ENCODE results near the gene PAX7. TPM values are rescaled to one million over a fixed set of nuclear protein-coding genes. Genes with fewer than 3 reads are reported as not detected.

The PAX7 gene
- total and polyA plus RNA-seq, 2 of the 4 experiments (the other 2 are of a cell fraction) = not detected

DNA sequence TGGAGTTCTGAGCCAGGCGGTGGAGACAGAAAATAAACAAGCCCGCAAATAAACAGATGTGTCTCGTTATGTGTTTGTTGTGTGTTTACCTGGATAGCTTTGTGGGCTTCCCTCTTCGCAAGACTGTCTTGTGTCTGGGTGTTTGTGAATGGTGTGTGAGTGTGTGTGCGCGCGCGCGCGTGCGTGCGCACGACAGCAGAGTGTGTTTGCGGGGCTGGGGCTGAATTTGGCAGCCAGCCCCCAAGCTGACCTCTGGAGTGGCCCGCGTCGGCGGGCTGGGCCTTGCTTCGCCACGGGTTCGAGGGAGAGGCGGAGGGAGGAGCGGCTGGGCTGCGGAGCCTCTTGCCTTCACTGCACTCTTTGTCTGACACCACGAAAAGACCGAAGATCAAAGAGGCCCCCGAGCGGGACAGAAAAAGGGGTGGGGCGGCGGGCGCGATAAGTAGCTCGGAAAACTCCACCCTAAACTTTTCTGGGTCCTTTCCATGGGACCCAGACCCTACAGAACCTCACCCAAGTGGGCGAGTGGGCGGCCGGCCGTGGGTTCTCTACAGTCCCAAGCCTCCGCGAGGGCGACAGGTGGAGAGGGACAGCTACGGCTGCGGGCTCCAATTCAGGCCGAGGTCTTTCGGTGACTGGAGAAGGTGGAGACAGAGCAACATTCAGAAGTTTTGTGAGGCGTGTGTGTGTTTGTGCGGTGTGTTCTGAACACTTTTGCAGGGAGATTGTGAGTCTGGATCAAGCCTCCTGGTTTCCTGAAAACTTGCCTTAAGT is 14.5 kb downstream of the PAX7 start:
- Histone ChIP-seq H3K4me1 (ENCODE audit: control insufficient read depth, insufficient read depth, low read length) (no peaks in the 10 kb centered on the region), H4K8ac (ENCODE audit: low read depth in 2 of 2, low read length in 2 of 2) (no peak overlapping the region), H2BK5ac (ENCODE audit: low read depth, low read length, poor library complexity, severe bottlenecking) (no peak overlapping the region), H3K4me3 (ENCODE audit: insufficient read depth, low read depth, low read length) (no peak overlapping the region), H3K23ac (ENCODE audit: low read depth, low read length) (no peak overlapping the region), H3K14ac (replicated peaks; ENCODE audit: low read depth, low read length) (no peak overlapping the region), H2BK15ac (ENCODE audit: low read depth, low read length) (no peak overlapping the region), H4K91ac (ENCODE audit: insufficient read depth, low read depth, low read length) (no peak overlapping the region), H2AK5ac (ENCODE audit: low read depth, low read length) (no peak overlapping the region), H3K36me3 (ENCODE audit: control insufficient read depth, insufficient read depth, low read length) (no peaks in the 10 kb centered on the region), H2BK20ac (ENCODE audit: low read depth, low read length) (no peak overlapping the region), H3K27ac (ENCODE audit: insufficient read depth, low read length) (no peak overlapping the region), H3K18ac (ENCODE audit: low read depth, low read length) (no peak overlapping the region), H3K4ac (ENCODE audit: low read depth, low read length) (no peak overlapping the region), H3K9me3 (ENCODE audit: control insufficient read depth, insufficient read depth, low read length) (no peaks in the 10 kb centered on the region), H3K9me1 (ENCODE audit: insufficient read depth, low read length) (no peaks in the 10 kb centered on the region), H4K20me1 (ENCODE audit: insufficient read depth, low read length) (no peaks in the 10 kb centered on the region), H3K4me2 (ENCODE audit: low read depth, low read length) (no peak overlapping the region), H2AK9ac (replicated peaks; ENCODE audit: low read depth, low read length, poor library complexity) (no peak overlapping the region), H3K9ac (ENCODE audit: low read depth, low read length) (no peak overlapping the region), H4K5ac (ENCODE audit: low read depth, low read length) (no peak overlapping the region), H3K56ac (ENCODE audit: extremely low read depth, insufficient read depth, low read length) (no peak overlapping the region), H2AFZ (replicated peaks; ENCODE audit: low read length, poor library complexity) (no peak overlapping the region), H3K79me1 (ENCODE audit: low read depth in 1 of 2, low read length in 2 of 2) (no peaks in the 10 kb centered on the region), H3K27me3 (ENCODE audit: control insufficient read depth, insufficient read depth, low read length) (peaks cover 81% of the 10 kb centered on the region), H2BK120ac (ENCODE audit: low read depth, low read length) (no peak overlapping the region)
- intact Hi-C loops (cut with micrococcal nuclease) (no loop called here), in situ Hi-C loops (cut with MboI; ENCODE audit: low sequenced_read_pairs) (no loop called here), dilution Hi-C loops (cut with HindIII; ENCODE audit: low sequenced_read_pairs, unreplicated experiment) (no loop called here)
- ChIA-PET CTCF (no interaction called here), POLR2A (ENCODE audit: unreplicated experiment) (no interaction called here)
- ATAC-seq (ENCODE audit: low read depth) (no peak), DNase-seq (no peak)
- WGBS, 2 experiments (ENCODE audit: extremely low coverage in 2 of 2, insufficient read length in 1 of 2) = 2% methylated on average over 16 of the region's 46 CpGs; no CpG with 5 or more reads in 1 of the 2 experiments
- no TSS peak for BruUV-seq (replicated peaks)
- TF ChIP-seq RAD21 (IDR thresholded peaks at IDR 0.05; ENCODE audit: low read length) (no peak), MAFK (IDR thresholded peaks at IDR 0.05; ENCODE audit: low read depth, low read length) (no peak), MAZ (IDR thresholded peaks at IDR 0.05; ENCODE audit: borderline replicate concordance, low read depth, low read length) (no peak), CHD1 (IDR thresholded peaks at IDR 0.05; ENCODE audit: low read depth, low read length) (no peak), NFE2L2 (IDR thresholded peaks at IDR 0.05; ENCODE audit: low read depth, low read length) (no peak), RFX5 (IDR thresholded peaks at IDR 0.05; ENCODE audit: low read depth, low read length) (no peak), RCOR1 (IDR thresholded peaks at IDR 0.05; ENCODE audit: insufficient replicate concordance, low read length) (no peak), FOS (IDR thresholded peaks at IDR 0.05; ENCODE audit: low read depth, low read length) (no peak), CEBPB (IDR thresholded peaks at IDR 0.05; ENCODE audit: low read depth, low read length) (no peak), USF2 (IDR thresholded peaks at IDR 0.05; ENCODE audit: low read depth, low read length) (no peak)

Data from IMR-90 (cell line).